ENCODE results near the gene MVD. TPM values are rescaled to one million over a fixed set of nuclear protein-coding genes. Genes with fewer than 3 reads are reported as not detected.

MVD gene
- total and polyA plus RNA-seq, 10 donors: 24.1 to 74.9 (median 37.1) TPM

DNA sequence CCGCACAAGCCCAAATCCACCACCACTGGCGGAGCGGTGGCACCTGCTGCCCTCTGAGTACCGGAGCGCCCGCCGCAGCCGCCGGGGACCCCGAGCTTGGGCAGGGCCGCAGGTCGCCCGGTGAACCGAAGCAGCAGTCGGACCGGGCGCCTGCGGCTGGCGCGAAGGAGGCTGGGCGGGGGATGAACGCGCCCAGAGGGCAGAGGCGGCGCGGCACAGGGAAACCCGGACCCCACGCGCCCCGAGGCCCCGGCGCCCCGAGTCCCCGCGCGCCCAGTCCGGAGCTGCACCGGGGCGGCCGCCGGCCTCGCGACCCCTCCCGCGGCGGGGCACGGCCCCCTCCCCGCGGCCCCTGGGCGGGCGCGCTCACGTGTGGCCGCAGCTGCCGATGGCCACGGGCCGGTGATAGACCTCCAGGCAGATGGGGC, 42.9 kb upstream of the MVD start:
- Histone ChIP-seq H3K36me3 (peaks cover 0 to 23% (median 0%) of the 10 kb centered on the region in 6 donors), H3K27me3 (replicated peaks in 1 of 7) (no peaks in the 10 kb centered on the region), H3K27ac (peak overlapping the region; percentile 77 to 98 (median 94)), H3K4me3 (peak overlapping the region; percentile 85 to 99 (median 89)), H3K4me1 (peaks cover 53 to 78% (median 68%) of the 10 kb centered on the region in 6 donors), H3K9me3 (no peaks in the 10 kb centered on the region)
- DNase-seq: peak; percentile 89
- intact Hi-C loops (cut with DNase I; ENCODE audit: low total_unique reads): loop anchor here (10.0 kb wide), 2 partner anchors 51 to 131 kb away; partner anchors contain the start of genes CYBA and ZC3H18
- WGBS, 5 donors: 0 to 1% (median 1%) methylated on average over 26 to 57 of the region's 57 CpGs
- no peak for TF ChIP-seq POLR2AphosphoS5 (IDR thresholded peaks at IDR 0.05)
- no peak for TF ChIP-seq POLR2A (IDR thresholded peaks at IDR 0.05)
- TF ChIP-seq CTCF (IDR thresholded peaks at IDR 0.05 in 8 of 11, conservative IDR thresholded peaks at IDR 0.05 in 3 of 11): no peak

DNA sequence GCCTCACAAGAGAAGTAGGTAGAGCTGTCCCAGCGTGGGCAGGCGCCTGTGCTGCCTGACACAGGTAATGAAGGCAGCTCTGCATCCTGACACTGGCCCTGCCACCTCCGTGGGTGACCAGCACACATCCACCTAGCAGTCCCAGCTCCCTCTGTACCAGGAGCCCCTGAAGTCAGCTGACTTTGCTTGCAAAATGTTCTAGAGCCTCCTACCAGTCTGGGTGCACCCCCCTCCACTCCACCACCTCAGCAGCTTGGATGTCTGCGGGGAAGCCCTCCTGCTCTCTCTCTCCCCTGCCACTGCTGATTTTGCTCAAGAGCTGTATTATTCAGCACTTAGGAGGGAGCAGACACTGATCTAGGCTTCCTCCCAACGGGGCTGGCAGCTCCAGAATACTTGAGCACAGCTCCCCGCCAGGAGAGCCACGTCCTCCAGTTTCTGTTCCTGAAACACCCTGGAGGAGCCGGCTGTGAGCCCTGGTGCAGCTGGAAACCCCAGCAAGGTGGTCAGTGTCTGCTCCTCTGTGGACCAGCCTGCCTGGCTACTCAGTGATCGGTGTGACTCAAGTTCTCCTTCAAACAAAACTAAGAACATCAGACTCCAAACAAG, 42.3 kb upstream of the MVD start:
- H3K4me3 ChIP-seq: peak overlapping the region; percentile 85 to 99 (median 89)
- peak; percentile 28 to 68 (median 54) for TF ChIP-seq POLR2AphosphoS5 (IDR thresholded peaks at IDR 0.05)
- TF ChIP-seq POLR2A (IDR thresholded peaks at IDR 0.05): peak in 1 of 3 donors; percentile 33
- TF ChIP-seq CTCF (IDR thresholded peaks at IDR 0.05 in 8 of 11, conservative IDR thresholded peaks at IDR 0.05 in 3 of 11): no peak
- intact Hi-C loops (cut with DNase I; ENCODE audit: low total_unique reads): loop anchor here (10.0 kb wide), 2 partner anchors 50 to 130 kb away; partner anchors contain the start of genes CYBA and ZC3H18

DNA sequence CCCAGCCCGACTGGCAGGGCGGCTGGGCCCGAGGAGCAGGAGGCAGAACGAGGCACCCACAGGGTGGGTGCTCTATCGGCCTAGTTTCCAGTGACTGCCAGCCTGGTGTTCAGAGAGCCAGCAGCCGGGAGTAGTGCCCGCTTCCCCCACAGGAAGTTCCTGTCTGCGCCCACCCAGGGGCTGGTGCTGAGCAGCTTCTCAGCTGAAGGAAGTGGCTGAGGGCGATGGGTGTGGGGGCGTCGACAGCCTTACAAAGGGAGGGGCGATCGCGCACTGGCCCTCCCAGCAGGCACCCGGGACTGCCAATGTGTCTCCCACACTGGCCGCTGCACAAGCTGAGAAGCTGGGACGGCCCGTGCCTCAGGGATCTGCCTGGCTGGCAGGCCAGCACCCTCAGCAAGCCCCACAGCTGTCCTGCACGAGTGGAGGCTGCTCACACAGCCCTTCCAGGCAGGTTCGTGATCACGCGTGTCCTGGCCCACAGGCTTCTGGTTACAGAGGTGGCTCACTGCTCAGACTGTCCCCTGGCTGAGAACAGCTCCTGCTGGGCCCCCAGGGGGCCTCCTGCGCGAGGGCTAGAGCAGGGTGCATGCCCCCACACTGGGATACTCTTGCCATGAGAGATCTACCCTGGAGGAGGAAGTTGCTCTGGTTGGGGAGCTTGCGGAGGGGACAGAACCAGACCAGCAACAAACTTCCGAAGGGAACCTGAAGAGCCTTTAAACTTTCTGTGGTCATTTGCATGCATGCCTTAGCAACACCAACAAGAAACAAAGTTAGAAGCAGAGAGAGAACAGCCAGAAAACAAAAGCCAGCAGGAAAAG, 40.8 kb upstream of the MVD start:
- peak; percentile 95 for DNase-seq
- Histone ChIP-seq H3K9me3 (no peaks in the 10 kb centered on the region), H3K36me3 (peaks cover 0 to 29% (median 14%) of the 10 kb centered on the region in 6 donors), H3K4me3 (peak overlapping the region; percentile 22 to 96 (median 86)), H3K27ac (peak overlapping the region; percentile 90 to 98 (median 94)), H3K27me3 (replicated peaks in 1 of 7) (no peaks in the 10 kb centered on the region), H3K4me1 (peaks cover 67 to 94% (median 89%) of the 10 kb centered on the region in 6 donors)
- 9 to 20% (median 12%) methylated on average over 12 to 26 of the region's 26 CpGs for WGBS, 5 donors
- TF ChIP-seq CTCF (IDR thresholded peaks at IDR 0.05 in 8 of 11, conservative IDR thresholded peaks at IDR 0.05 in 3 of 11): no peak
- peak; percentile 81 to 86 (median 86) for TF ChIP-seq POLR2AphosphoS5 (IDR thresholded peaks at IDR 0.05)
- no peak for TF ChIP-seq POLR2A (IDR thresholded peaks at IDR 0.05)
- intact Hi-C loops (cut with DNase I; ENCODE audit: low total_unique reads): loop anchor here (10.0 kb wide), 2 partner anchors 49 to 129 kb away; partner anchors contain the start of genes CYBA and ZC3H18

More for the DNA sequence above, 42.3 kb upstream of the MVD start:
- peaks cover 60 to 84% (median 74%) of the 10 kb centered on the region in 6 donors for H3K4me1 ChIP-seq
- no peaks in the 10 kb centered on the region for H3K27me3 ChIP-seq (replicated peaks in 1 of 7)
- H3K36me3 ChIP-seq: peaks cover 0 to 23% (median 0%) of the 10 kb centered on the region in 6 donors
- peak overlapping the region; percentile 77 to 98 (median 94) for H3K27ac ChIP-seq
- H3K9me3 ChIP-seq: no peaks in the 10 kb centered on the region
- DNase-seq: peak; percentile 86
- 20 to 31% (median 25%) methylated on average over 7 to 9 of the region's 9 CpGs for WGBS, 5 donors

Data from spleen (tissue), 11 donors.